Prostate gland (tissue), 2 donors: ENCODE results near the gene RIPK4. TPM values are rescaled to one million over a fixed set of nuclear protein-coding genes. Genes with fewer than 3 reads are reported as not detected.

Source experiments
- DNase-seq: peaks from one replicate; pipeline ENCODE4 v3.0.0-alpha.2; 2019; ENCODE audit warnings: low spot score
- H3K27ac ChIP-seq, 2 donors: fragments of 200-600 bp; sonication (generic); 2 replicates each; pipeline ENCODE4 v1.5.1; 2017 to 2019
- H3K27me3 ChIP-seq: fragments of 200-600 bp; sonication (generic); replicated peaks from 2 replicates; pipeline ENCODE4 v1.5.1; 2019; ENCODE audit not compliant: insufficient read depth
- H3K36me3 ChIP-seq, 2 donors: fragments of 200-600 bp; sonication (generic); 1 replicate in 1 of 2; 2 replicates in 1 of 2; pipeline versions ENCODE4 v1.5.1 to v1.8.1; 2017 to 2019
- H3K4me1 ChIP-seq: fragments of 200-600 bp; sonication (generic); replicated peaks from 2 replicates; pipeline ENCODE4 v1.5.1; 2019
- H3K4me3 ChIP-seq, 2 donors: fragments of 200-600 bp; sonication (generic); 2 replicates each; pipeline ENCODE4 v1.5.1; 2017 to 2019
- H3K9me3 ChIP-seq: fragments of 200-600 bp; sonication (generic); 2 replicates; pipeline ENCODE4 v1.5.1; 2017
- POLR2A ChIP-seq: fragments of 450-650 bp; IDR thresholded peaks from one replicate; pipeline ENCODE4 v1.6.1; 2016; ENCODE audit warnings: antibody characterized with exemption, mild to moderate bottlenecking
- POLR2AphosphoS5 ChIP-seq: sonication (generic); formaldehyde crosslinking; IDR thresholded peaks from one replicate; pipeline ENCODE4 v1.6.1; 2017; ENCODE audit warnings: antibody characterized with exemption
- WGBS: methylation state at CpG from one replicate; pipeline ENCODE4 v1.1.5; 2018; 5-methylcytosine and 5-hydroxymethylcytosine counted together
- intact Hi-C: fragments of 100-400 bp; cut with DNase I; formaldehyde crosslinking; loops from one replicate; pipeline ENCODE4 v1.14.2; 2022
- total RNA-seq, 2 donors: library from RNA; depleted of rRNA; stranded (reverse); fragments of >200 nt; gene quantifications; one replicate each; pipeline ENCODE4 v1.1.0, GENCODE V29; 2016
- TF ChIP-seq, protein P1 (sequence below), 4 experiments: fragments of 200-600 bp in 2 of 4; fragments of 450-650 bp in 2 of 4; sonication (generic) in 2 of 4; IDR thresholded peaks; 1 replicate in 3 of 4; 2 replicates in 1 of 4; pipeline ENCODE4 v1.5.1; 2016 to 2019; ENCODE audit warnings: antibody characterized with exemption in 4 of 4, mild to moderate bottlenecking in 2 of 4, moderate library complexity in 2 of 4

Gene RIPK4
- total RNA-seq, 2 donors from 2014 or later: 26.9 to 52.6 TPM

DNA sequence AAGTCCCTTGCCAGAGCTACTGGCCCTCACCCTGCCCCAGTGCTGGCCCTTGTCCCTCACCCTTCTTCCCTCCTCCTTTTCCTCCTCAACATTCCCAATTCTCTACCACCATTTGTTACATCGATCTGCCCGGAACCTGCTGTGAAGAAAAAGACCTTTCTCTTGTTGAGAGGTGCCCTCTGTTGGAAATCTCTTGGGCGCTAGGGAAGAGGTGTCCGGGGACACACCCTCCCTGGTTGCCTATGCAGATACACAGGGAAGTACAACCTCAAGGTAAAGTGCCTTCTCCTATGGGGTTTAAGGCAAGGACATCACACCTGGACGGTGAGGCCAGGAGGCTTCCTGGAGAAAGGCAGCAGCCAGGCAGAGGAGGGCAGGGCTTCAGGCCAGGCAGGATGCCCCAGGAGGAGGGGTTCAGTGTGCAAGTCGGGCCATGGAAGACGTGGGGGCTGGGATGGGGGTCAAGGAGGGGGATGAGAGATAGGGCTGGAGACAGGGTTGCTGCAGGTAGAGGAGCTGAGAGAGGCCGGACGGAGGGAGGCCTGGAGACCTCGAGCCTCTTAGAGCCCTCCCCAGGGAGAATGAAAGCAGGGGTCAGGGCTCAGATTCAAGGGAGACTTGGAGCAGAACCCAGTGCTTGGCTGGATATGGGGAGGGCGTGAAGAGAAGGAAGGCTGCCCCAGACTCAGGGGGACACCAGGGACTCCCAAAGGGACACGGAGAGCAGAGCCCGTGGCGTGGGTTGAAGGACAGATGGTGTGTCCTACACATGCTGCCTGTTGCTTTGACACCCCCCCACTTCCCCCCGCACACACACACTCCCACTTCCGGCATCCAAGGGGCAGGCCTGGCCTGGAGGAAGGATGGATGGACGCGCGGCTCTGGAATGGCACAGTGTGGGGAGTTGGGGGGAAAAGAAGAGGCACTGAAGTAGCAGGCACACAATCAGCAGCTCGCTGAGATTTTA lies 44.5 kb downstream of the RIPK4 start:
- TF ChIP-seq, protein P1, sequence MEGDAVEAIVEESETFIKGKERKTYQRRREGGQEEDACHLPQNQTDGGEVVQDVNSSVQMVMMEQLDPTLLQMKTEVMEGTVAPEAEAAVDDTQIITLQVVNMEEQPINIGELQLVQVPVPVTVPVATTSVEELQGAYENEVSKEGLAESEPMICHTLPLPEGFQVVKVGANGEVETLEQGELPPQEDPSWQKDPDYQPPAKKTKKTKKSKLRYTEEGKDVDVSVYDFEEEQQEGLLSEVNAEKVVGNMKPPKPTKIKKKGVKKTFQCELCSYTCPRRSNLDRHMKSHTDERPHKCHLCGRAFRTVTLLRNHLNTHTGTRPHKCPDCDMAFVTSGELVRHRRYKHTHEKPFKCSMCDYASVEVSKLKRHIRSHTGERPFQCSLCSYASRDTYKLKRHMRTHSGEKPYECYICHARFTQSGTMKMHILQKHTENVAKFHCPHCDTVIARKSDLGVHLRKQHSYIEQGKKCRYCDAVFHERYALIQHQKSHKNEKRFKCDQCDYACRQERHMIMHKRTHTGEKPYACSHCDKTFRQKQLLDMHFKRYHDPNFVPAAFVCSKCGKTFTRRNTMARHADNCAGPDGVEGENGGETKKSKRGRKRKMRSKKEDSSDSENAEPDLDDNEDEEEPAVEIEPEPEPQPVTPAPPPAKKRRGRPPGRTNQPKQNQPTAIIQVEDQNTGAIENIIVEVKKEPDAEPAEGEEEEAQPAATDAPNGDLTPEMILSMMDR (IDR thresholded peaks at IDR 0.05): no peak
- TF ChIP-seq POLR2A (no peak), POLR2AphosphoS5 (no peak)
- DNase-seq: no peak
- Histone ChIP-seq H3K36me3 (no peaks in the 10 kb centered on the region), H3K27me3 (no peaks in the 10 kb centered on the region), H3K4me1 (peaks cover 8% of the 10 kb centered on the region), H3K27ac (no peak overlapping the region), H3K9me3 (no peaks in the 10 kb centered on the region), H3K4me3 (no peak overlapping the region)
- WGBS: 80% methylated on average over 20 of the region's 20 CpGs
- intact Hi-C loops: no loop called here

DNA sequence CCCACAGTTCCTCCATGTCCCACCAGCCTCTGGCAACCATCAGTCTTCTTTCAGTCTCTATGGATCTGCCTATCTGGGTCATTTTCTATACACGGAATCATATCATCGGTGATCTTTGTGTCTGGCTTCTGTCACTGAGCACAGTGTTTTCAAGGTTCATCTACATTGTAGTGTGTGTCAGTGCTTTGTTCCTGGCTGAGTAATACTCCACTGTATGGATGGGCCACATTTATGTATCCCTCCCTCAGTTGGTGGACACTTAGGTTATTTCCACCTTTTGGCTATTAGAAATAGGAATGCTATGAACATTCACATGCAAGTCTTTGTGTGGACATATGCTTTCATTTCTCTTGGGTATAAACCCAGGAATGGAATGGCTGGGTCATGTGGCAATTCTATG lies 46.6 kb downstream of the RIPK4 start:
- no peaks in the 10 kb centered on the region for H3K36me3 ChIP-seq
- DNase-seq: no peak
- no peaks in the 10 kb centered on the region for H3K9me3 ChIP-seq
- H3K27me3 ChIP-seq: no peaks in the 10 kb centered on the region
- H3K4me1 ChIP-seq: no peaks in the 10 kb centered on the region
- intact Hi-C loops: no loop called here
- no peak overlapping the region for H3K27ac ChIP-seq
- TF ChIP-seq POLR2AphosphoS5 (no peak), POLR2A (no peak)
- TF ChIP-seq, protein P1 (IDR thresholded peaks at IDR 0.05): no peak
- no peak overlapping the region for H3K4me3 ChIP-seq
- 91% methylated on average over 2 of the region's 2 CpGs for WGBS

DNA sequence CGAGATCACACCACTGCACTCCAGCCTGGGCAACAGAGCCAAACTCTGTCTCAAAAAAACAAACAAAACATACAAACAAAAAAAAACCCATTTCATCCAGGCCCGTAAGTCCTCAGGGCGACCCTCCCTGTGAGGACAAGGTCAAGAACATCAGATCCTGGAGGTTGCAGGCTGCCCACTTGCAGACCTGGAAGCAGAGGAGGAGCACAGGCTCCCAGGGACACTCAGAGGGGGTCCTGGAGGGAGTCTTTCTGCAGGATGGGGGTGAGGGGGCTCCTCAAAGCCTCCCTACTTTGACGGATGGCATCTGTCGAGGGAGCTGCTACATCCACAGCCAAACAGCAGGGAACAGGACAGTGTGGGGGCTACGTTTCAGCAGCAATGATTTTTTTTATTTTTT lies 47.2 kb downstream of the RIPK4 start:
- WGBS: 87% methylated on average over 6 of the region's 6 CpGs
- no peak for DNase-seq
- H3K9me3 ChIP-seq: no peaks in the 10 kb centered on the region
- H3K27me3 ChIP-seq: no peaks in the 10 kb centered on the region
- no peaks in the 10 kb centered on the region for H3K4me1 ChIP-seq
- no peak for TF ChIP-seq POLR2AphosphoS5
- TF ChIP-seq, protein P1 (IDR thresholded peaks at IDR 0.05): no peak
- H3K4me3 ChIP-seq: no peak overlapping the region
- intact Hi-C loops: no loop called here
- no peaks in the 10 kb centered on the region for H3K36me3 ChIP-seq
- no peak overlapping the region for H3K27ac ChIP-seq

DNA sequence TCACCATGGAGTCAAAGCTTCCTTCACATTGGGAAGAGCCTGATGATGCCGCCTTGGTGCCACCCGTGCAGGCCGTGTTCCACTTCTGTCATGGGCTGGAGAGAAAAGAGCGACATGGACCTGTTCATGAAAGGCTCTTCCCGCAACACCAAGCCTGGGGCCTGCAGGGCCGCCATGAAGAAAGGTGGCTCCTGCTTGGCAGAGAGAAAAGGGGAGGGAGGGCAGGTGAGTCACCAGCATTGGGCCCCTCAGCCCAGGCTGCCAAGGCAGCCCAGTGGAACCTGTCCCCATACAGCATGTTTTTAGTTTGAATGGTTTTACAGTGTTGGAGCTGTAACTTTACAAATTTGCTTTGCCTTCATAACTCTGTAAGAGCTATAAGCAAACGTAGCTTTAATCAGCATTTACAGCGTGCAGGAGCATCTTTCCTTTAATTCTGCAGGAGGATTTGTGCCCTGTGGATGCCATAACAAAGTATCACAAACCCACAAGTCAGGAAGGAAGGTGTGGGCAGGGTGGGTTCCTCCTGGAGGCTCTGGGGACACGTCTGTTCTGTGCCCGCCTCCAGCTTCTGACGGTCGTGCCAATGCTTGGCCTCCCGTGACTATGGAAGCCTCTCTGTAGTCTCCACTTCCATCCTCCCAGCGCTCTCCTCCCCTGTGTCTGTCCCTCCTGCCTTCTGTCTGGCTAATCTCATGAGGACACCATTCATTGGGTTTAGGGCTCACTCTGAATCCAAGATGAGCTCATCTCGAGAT lies 49.1 kb downstream of the RIPK4 start:
- DNase-seq: no peak
- WGBS: 78% methylated on average over 15 of the region's 15 CpGs
- intact Hi-C loops: no loop called here
- no peaks in the 10 kb centered on the region for H3K4me1 ChIP-seq
- TF ChIP-seq, protein P1 (IDR thresholded peaks at IDR 0.05): no peak
- TF ChIP-seq POLR2A (no peak), POLR2AphosphoS5 (no peak)
- H3K9me3 ChIP-seq: no peaks in the 10 kb centered on the region
- H3K27me3 ChIP-seq: no peaks in the 10 kb centered on the region
- H3K36me3 ChIP-seq: no peaks in the 10 kb centered on the region
- no peak overlapping the region for H3K27ac ChIP-seq
- no peak overlapping the region for H3K4me3 ChIP-seq
